Activated naive CD4-positive, alpha-beta T cell treated with anti-CD3 and anti-CD28 coated beads, Interleukin-2, amount 50 U/mL, for 72 hours (primary cell): ENCODE data around the gene MLIP. TPM values are rescaled to one million over a fixed set of nuclear protein-coding genes. Genes with fewer than 3 reads are reported as not detected.
"Not testable (repeated sequence)": the region's sequence is repeated elsewhere in the genome, so short reads cannot be mapped to it uniquely, and the experiment has no call there.

ENCODE experiments used
- ATAC-seq, 2 donors: fragments of 150-1000 bp; cut with Tn5 transposase; 2 replicates each; pipeline ENCODE4 v1.10.0; 2021; ENCODE audit warnings: mild to moderate bottlenecking in 2 of 2, moderate library complexity in 2 of 2
- DNase-seq, 2 donors: peaks; one replicate each; pipeline ENCODE4 v3.0.0; 2021 to 2022; ENCODE audit warnings: low spot score in 2 of 2
- H3K27ac Mint-ChIP-seq, 2 donors: one replicate each; pipeline ENCODE4 v1.8.0; 2022; ENCODE audit warnings: mild to moderate bottlenecking in 2 of 2, mixed read lengths in 2 of 2
- H3K36me3 Mint-ChIP-seq, 2 donors: one replicate each; pipeline ENCODE4 v1.8.0; 2022; ENCODE audit warnings: mixed read lengths in 2 of 2
- H3K9me3 Mint-ChIP-seq, 2 donors: one replicate each; pipeline ENCODE4 v1.8.0; 2022; ENCODE audit warnings: mixed read lengths in 2 of 2
- total RNA-seq, 2 donors: library from RNA; stranded (reverse); gene quantifications; one replicate each; pipeline ENCODE4 v1.2.3, GENCODE V29; 2022

Gene MLIP
- total RNA-seq, 2 donors from 2014 or later, result not detected

- ATAC-seq (no peak), DNase-seq (no peak)
- H3K9me3 Mint-ChIP-seq, result no peaks in the 10 kb centered on the region
- H3K36me3 Mint-ChIP-seq, result no peaks in the 10 kb centered on the region
- H3K27ac Mint-ChIP-seq, result no peak overlapping the region
Observed at GRCh38 chr6:54185885-54186284, 74.6 kb downstream of the MLIP start.

- Mint-ChIP-seq H3K27ac (no peak overlapping the region), H3K9me3 (peaks cover 0 to 10% of the 10 kb centered on the region in 2 donors), H3K36me3 (no peaks in the 10 kb centered on the region)
- ATAC-seq, result no peak
- no peak for DNase-seq
Observed at GRCh38 chr6:54188846-54189245, 77.6 kb downstream of the MLIP start.

GRCh38 chr6:54191461-54191860 lies 80.2 kb downstream of the MLIP start:
- ATAC-seq, result no peak
- peaks cover 0 to 10% of the 10 kb centered on the region in 2 donors for H3K9me3 Mint-ChIP-seq
- no peaks in the 10 kb centered on the region for H3K36me3 Mint-ChIP-seq
- DNase-seq, result no peak
- H3K27ac Mint-ChIP-seq, result no peak overlapping the region

- no peak for DNase-seq
- ATAC-seq, result no peak
- Mint-ChIP-seq H3K36me3 (no peaks in the 10 kb centered on the region), H3K27ac (no peak overlapping the region), H3K9me3 (peaks cover 0 to 10% of the 10 kb centered on the region in 2 donors)
Observed at GRCh38 chr6:54192993-54193392, 81.8 kb downstream of the MLIP start.

- no peak overlapping the region for H3K27ac Mint-ChIP-seq
- DNase-seq (no peak), ATAC-seq (no peak)
- H3K36me3 Mint-ChIP-seq, result no peaks in the 10 kb centered on the region
- peaks cover 0 to 10% of the 10 kb centered on the region in 2 donors for H3K9me3 Mint-ChIP-seq
Observed at GRCh38 chr6:54193560-54193959, 82.3 kb downstream of the MLIP start.

- H3K36me3 Mint-ChIP-seq, result no peaks in the 10 kb centered on the region
- H3K27ac Mint-ChIP-seq, result no peak overlapping the region
- H3K9me3 Mint-ChIP-seq, result peaks cover 0 to 10% of the 10 kb centered on the region in 2 donors
Observed at GRCh38 chr6:54194067-54194466, 82.8 kb downstream of the MLIP start.

GRCh38 chr6:54195637-54196036 lies 84.4 kb downstream of the MLIP start:
- no peak for DNase-seq
- no peak for ATAC-seq
- Mint-ChIP-seq H3K36me3 (no peaks in the 10 kb centered on the region), H3K27ac (no peak overlapping the region), H3K9me3 (peaks cover 6 to 10% of the 10 kb centered on the region in 2 donors)

More at GRCh38 chr6:54194067-54194466, 82.8 kb downstream of the MLIP start:
- no peak for ATAC-seq
- DNase-seq, result no peak

- Mint-ChIP-seq H3K36me3 (no peaks in the 10 kb centered on the region), H3K9me3 (peaks cover 6% of the 10 kb centered on the region in 2 donors), H3K27ac (no peak overlapping the region)
- no peak for ATAC-seq
- no peak for DNase-seq
Observed at GRCh38 chr6:54196905-54197304, 85.7 kb downstream of the MLIP start.

- Mint-ChIP-seq H3K36me3 (no peaks in the 10 kb centered on the region), H3K9me3 (peaks cover 4 to 6% of the 10 kb centered on the region in 2 donors), H3K27ac (no peak overlapping the region)
- DNase-seq (no peak), ATAC-seq (no peak)
Observed at GRCh38 chr6:54198134-54198533, 86.9 kb downstream of the MLIP start.

GRCh38 chr6:54203474-54204035 lies 92.3 kb downstream of the MLIP start:
- H3K27ac Mint-ChIP-seq, H3K36me3 Mint-ChIP-seq, ATAC-seq, H3K9me3 Mint-ChIP-seq, DNase-seq: not testable (repeated sequence)

- H3K27ac Mint-ChIP-seq, result no peak overlapping the region
- H3K9me3 Mint-ChIP-seq, result no peaks in the 10 kb centered on the region
- H3K36me3 Mint-ChIP-seq, result no peaks in the 10 kb centered on the region
- no peak for ATAC-seq
- no peak for DNase-seq
Observed at GRCh38 chr6:54204921-54205591, 93.8 kb downstream of the MLIP start.

- Mint-ChIP-seq H3K27ac (no peak overlapping the region), H3K9me3 (no peaks in the 10 kb centered on the region), H3K36me3 (no peaks in the 10 kb centered on the region)
- DNase-seq (no peak), ATAC-seq (no peak)
Observed at GRCh38 chr6:54206510-54206909, 95.3 kb downstream of the MLIP start.

- not testable (repeated sequence) for ATAC-seq, H3K36me3 Mint-ChIP-seq, DNase-seq, H3K27ac Mint-ChIP-seq, H3K9me3 Mint-ChIP-seq
Observed at GRCh38 chr6:54209983-54210382, 98.7 kb downstream of the MLIP start.

- Mint-ChIP-seq H3K9me3 (peaks cover 5 to 6% of the 10 kb centered on the region in 2 donors), H3K36me3 (no peaks in the 10 kb centered on the region)
- ATAC-seq, result no peak
Observed at GRCh38 chr6:54214286-54214685, 103.0 kb downstream of the MLIP start.

GRCh38 chr6:54216336-54216735 lies 105.1 kb downstream of the MLIP start:
- H3K9me3 Mint-ChIP-seq, result peaks cover 5 to 6% of the 10 kb centered on the region in 2 donors
- ATAC-seq (no peak), DNase-seq (no peak)
- H3K36me3 Mint-ChIP-seq, result no peaks in the 10 kb centered on the region
- no peak overlapping the region for H3K27ac Mint-ChIP-seq

More at GRCh38 chr6:54214286-54214685, 103.0 kb downstream of the MLIP start:
- H3K27ac Mint-ChIP-seq, result no peak overlapping the region
- DNase-seq, result no peak

GRCh38 chr6:54217018-54217417 lies 105.8 kb downstream of the MLIP start:
- Mint-ChIP-seq H3K27ac (no peak overlapping the region), H3K9me3 (peaks cover 5 to 6% of the 10 kb centered on the region in 2 donors), H3K36me3 (no peaks in the 10 kb centered on the region)
- ATAC-seq, result no peak
- no peak for DNase-seq

- Mint-ChIP-seq H3K27ac (no peak overlapping the region), H3K9me3 (peaks cover 0 to 3% of the 10 kb centered on the region in 2 donors), H3K36me3 (no peaks in the 10 kb centered on the region)
- ATAC-seq (no peak), DNase-seq (no peak)
Observed at GRCh38 chr6:54222217-54222616, 111.0 kb downstream of the MLIP start.

- DNase-seq (no peak), ATAC-seq (no peak)
- H3K27ac Mint-ChIP-seq, result no peak overlapping the region
- peaks cover 0 to 10% of the 10 kb centered on the region in 2 donors for H3K9me3 Mint-ChIP-seq
- H3K36me3 Mint-ChIP-seq, result no peaks in the 10 kb centered on the region
Observed at GRCh38 chr6:54232703-54233102, 121.5 kb downstream of the MLIP start.
